Spleen (tissue), 11 donors: ENCODE measurements around the gene FNBP1. TPM values are rescaled to one million over a fixed set of nuclear protein-coding genes. Genes with fewer than 3 reads are reported as not detected.

Experiments used
- DNase-seq: peaks from one replicate; pipeline ENCODE4 v3.0.0-alpha.2; 2020
- H3K27ac ChIP-seq, 8 donors: fragments of 200-600 bp; sonication (generic) in 7 of 8; 1 replicate in 4 of 8; 2 replicates in 4 of 8; pipeline versions ENCODE4 v1.5.0 to v1.8.0; 2016 to 2021; ENCODE audit warnings: inconsistent platforms in 4 of 8, mild to moderate bottlenecking in 4 of 8, moderate library complexity in 1 of 8
- H3K27me3 ChIP-seq, 7 donors: fragments of 200-600 bp; sonication (generic) in 6 of 7; replicated peaks in 1 of 7; 1 replicate in 4 of 7; 2 replicates in 3 of 7; pipeline versions ENCODE4 v1.5.0 to v1.8.0; 2016 to 2021; ENCODE audit warnings: inconsistent platforms in 3 of 7, mild to moderate bottlenecking in 1 of 7
- H3K36me3 ChIP-seq, 6 donors: fragments of 200-600 bp; sonication (generic) in 5 of 6; 1 replicate in 4 of 6; 2 replicates in 2 of 6; pipeline versions ENCODE4 v1.5.0 to v1.8.0; 2016 to 2021; ENCODE audit warnings: inconsistent platforms in 2 of 6
- H3K4me1 ChIP-seq, 6 donors: fragments of 200-600 bp; sonication (generic) in 5 of 6; 1 replicate in 3 of 6; 2 replicates in 3 of 6; pipeline versions ENCODE4 v1.5.0 to v1.8.0; 2016 to 2021; ENCODE audit warnings: inconsistent platforms in 3 of 6
- H3K4me3 ChIP-seq, 8 donors: fragments of 200-600 bp; sonication (generic) in 7 of 8; 1 replicate in 4 of 8; 2 replicates in 4 of 8; pipeline versions ENCODE4 v1.5.0 to v1.8.0; 2016 to 2021; ENCODE audit warnings: inconsistent platforms in 4 of 8, mild to moderate bottlenecking in 4 of 8, moderate library complexity in 2 of 8
- H3K9me3 ChIP-seq, 8 donors: fragments of 200-600 bp; sonication (generic) in 7 of 8; 1 replicate in 4 of 8; 2 replicates in 4 of 8; pipeline versions ENCODE4 v1.5.0 to v1.8.0; 2016 to 2021; ENCODE audit warnings: inconsistent platforms in 4 of 8
- POLR2A ChIP-seq, 3 donors: fragments of 450-650 bp; IDR thresholded peaks; one replicate each; pipeline ENCODE4 v1.5.1; 2017; ENCODE audit warnings: antibody characterized with exemption in 3 of 3, mild to moderate bottlenecking in 1 of 3
- POLR2AphosphoS5 ChIP-seq, 3 donors: sonication (generic); formaldehyde crosslinking; IDR thresholded peaks; one replicate each; pipeline ENCODE4 v1.5.1; 2017; ENCODE audit warnings: antibody characterized with exemption in 3 of 3
- WGBS, 5 donors: extraction: QIAGEN DNeasy Blood & Tissue Kit in 3 of 5; methylation state at CpG; one replicate each; pipeline versions ENCODE4 v1.1.5 to v1.1.7; 2013 to 2018; 5-methylcytosine and 5-hydroxymethylcytosine counted together
- intact Hi-C: fragments of 100-400 bp; cut with DNase I; formaldehyde crosslinking; loops from one replicate; pipeline ENCODE4 v1.15.0; 2023; ENCODE audit warnings: low total_unique reads
- polyA plus RNA-seq, 3 donors: library from polyadenylated mRNA; stranded (reverse); fragments of 200-250 nt; gene quantifications; one replicate each; pipeline ENCODE4 v1.2.1, GENCODE V29; 2013
- total RNA-seq, 7 donors: library from RNA; depleted of rRNA in 3 of 7; stranded (reverse); fragments of >200 nt in 3 of 7; fragmentation: NEBNext Ultra II Directional in 4 of 7; extraction: Animal tissue kit (Norgen Biotek cat#: 25700) in 4 of 7; gene quantifications; one replicate each; pipeline versions ENCODE4 v1.1.0 to v1.2.1, GENCODE V29; 2016 to 2021
- TF ChIP-seq, protein P1 (sequence below), 11 experiments: fragments of 200-600 bp in 7 of 11; fragments of 450-650 bp in 4 of 11; sonication (generic) in 4 of 11; IDR thresholded peaks in 8 of 11; conservative IDR thresholded peaks in 3 of 11; 1 replicate in 7 of 11; 2 replicates in 4 of 11; pipeline versions ENCODE4 v1.4.0 to v1.8.0; 2016 to 2021; ENCODE audit warnings: antibody characterized with exemption in 11 of 11, inconsistent platforms in 4 of 11, mild to moderate bottlenecking in 1 of 11
- donor health status: healthy with polysubstance abuse.
- donor health status: DM: no; HTN: no; CAD: no; lungs with moderate emphysema.
- donor health status: DM: no; HTN: no; CAD: no.
- donor health status: Bipolar disorder and iron deficiency.
- donor health status: healthy.
- donor health status: DM: no; HTN: no; CAD: no.
- donor health status: DM: yes; HTN: yes; CAD: no.

The FNBP1 gene
- total and polyA plus RNA-seq, 10 donors: 40.6 to 156 (median 146) TPM

DNA sequence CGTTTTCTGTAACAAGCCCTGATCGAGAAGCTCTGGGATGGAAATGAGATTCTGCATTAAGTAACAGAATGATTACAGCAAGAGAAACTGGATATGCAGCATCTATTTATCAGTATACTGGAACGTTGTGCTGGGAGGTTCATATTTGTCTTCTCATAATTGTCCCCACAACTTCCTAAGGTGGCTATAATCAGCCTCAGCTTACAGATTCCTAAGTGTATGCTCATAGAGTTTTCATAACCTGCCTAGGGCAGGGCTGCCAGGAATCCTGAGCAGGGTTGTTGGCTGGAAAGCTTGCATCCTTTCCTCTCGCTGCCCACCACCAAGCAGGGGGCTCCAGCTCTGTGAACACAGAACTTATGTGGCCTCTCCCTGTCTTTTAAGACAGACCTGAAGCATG is 70.2 kb downstream of the FNBP1 start:
- intact Hi-C loops: no loop called here
- Histone ChIP-seq H3K27me3 (no peaks in the 10 kb centered on the region), H3K36me3 (peaks cover 0 to 91% (median 59%) of the 10 kb centered on the region in 6 donors), H3K27ac (no peak overlapping the region), H3K4me3 (no peak overlapping the region), H3K9me3 (no peaks in the 10 kb centered on the region), H3K4me1 (peaks cover 0 to 35% (median 11%) of the 10 kb centered on the region in 6 donors)
- 93 to 97% (median 95%) methylated on average over 4 of the region's 4 CpGs for WGBS, 5 donors
- DNase-seq: no peak
- TF ChIP-seq POLR2A (IDR thresholded peaks at IDR 0.05): no peak
- TF ChIP-seq POLR2AphosphoS5 (IDR thresholded peaks at IDR 0.05): no peak
- TF ChIP-seq, protein P1, sequence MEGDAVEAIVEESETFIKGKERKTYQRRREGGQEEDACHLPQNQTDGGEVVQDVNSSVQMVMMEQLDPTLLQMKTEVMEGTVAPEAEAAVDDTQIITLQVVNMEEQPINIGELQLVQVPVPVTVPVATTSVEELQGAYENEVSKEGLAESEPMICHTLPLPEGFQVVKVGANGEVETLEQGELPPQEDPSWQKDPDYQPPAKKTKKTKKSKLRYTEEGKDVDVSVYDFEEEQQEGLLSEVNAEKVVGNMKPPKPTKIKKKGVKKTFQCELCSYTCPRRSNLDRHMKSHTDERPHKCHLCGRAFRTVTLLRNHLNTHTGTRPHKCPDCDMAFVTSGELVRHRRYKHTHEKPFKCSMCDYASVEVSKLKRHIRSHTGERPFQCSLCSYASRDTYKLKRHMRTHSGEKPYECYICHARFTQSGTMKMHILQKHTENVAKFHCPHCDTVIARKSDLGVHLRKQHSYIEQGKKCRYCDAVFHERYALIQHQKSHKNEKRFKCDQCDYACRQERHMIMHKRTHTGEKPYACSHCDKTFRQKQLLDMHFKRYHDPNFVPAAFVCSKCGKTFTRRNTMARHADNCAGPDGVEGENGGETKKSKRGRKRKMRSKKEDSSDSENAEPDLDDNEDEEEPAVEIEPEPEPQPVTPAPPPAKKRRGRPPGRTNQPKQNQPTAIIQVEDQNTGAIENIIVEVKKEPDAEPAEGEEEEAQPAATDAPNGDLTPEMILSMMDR (IDR thresholded peaks at IDR 0.05 in 8 of 11, conservative IDR thresholded peaks at IDR 0.05 in 3 of 11): no peak

DNA sequence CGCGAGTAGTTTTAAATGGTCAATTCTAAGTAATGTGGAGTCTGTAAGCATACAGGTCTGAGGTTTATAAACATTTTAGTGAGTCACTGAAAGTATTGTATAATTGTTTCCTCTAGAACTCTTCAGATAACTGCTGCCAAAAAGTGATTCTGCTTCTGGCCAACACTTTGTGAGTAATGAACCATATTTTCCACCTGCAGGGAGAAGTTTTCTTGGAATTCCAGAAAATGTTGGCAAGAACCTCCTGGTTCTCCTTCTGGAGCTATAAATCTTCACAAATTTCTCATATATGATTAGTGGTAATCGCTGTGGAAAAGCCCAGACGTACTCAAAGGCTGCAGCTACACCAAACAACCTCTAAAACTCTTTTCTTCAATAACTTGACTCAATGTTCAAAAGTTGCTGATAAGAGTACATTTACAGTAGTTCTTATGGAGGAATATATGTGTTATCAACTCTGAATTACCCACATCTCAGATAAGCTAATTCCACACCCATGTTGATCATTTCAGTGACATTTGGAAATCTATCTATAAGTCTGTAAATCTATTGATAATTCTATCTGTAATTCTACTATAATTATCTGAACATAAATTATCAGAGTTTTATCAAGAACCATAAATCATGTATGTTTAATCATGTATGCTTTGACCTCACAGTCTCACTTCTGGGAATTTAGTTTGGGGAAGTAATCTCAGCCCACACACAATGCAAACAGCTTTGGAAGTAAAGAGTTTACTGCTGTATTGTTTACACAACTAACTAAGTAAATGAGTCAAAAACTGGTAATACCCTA is 74.1 kb downstream of the FNBP1 start:
- 75 to 81% (median 76%) methylated on average over 4 of the region's 4 CpGs for WGBS, 5 donors
- TF ChIP-seq, protein P1 (IDR thresholded peaks at IDR 0.05 in 8 of 11, conservative IDR thresholded peaks at IDR 0.05 in 3 of 11): no peak
- TF ChIP-seq POLR2A (IDR thresholded peaks at IDR 0.05) (no peak), POLR2AphosphoS5 (IDR thresholded peaks at IDR 0.05) (no peak)
- no peak for DNase-seq
- Histone ChIP-seq H3K27me3 (no peaks in the 10 kb centered on the region), H3K4me1 (peaks cover 7 to 71% (median 31%) of the 10 kb centered on the region in 6 donors), H3K27ac (peak overlapping the region in 6 of 8 donors; percentile 3 to 54 (median 38)), H3K9me3 (no peaks in the 10 kb centered on the region), H3K36me3 (peaks cover 0 to 78% (median 25%) of the 10 kb centered on the region in 6 donors), H3K4me3 (no peak overlapping the region)
- intact Hi-C loops: loop anchor here (10.0 kb wide), 1 partner anchor 84 kb away; no protein-coding TSS in a partner anchor

- no peak for DNase-seq
- H3K4me3 ChIP-seq: no peak overlapping the region
- TF ChIP-seq, protein P1 (IDR thresholded peaks at IDR 0.05 in 8 of 11, conservative IDR thresholded peaks at IDR 0.05 in 3 of 11): no peak
- no peak for TF ChIP-seq POLR2AphosphoS5 (IDR thresholded peaks at IDR 0.05)
- no peak for TF ChIP-seq POLR2A (IDR thresholded peaks at IDR 0.05)
- H3K4me1 ChIP-seq: peaks cover 22 to 95% (median 56%) of the 10 kb centered on the region in 6 donors
- no peaks in the 10 kb centered on the region for H3K9me3 ChIP-seq
- peak overlapping the region; percentile 6 to 96 (median 94) for H3K27ac ChIP-seq
- intact Hi-C loops: loop anchor here (10.0 kb wide), 1 partner anchor 80 kb away; no protein-coding TSS in a partner anchor
- no peaks in the 10 kb centered on the region for H3K27me3 ChIP-seq
- 82 to 88% (median 83%) methylated on average over 21 of the region's 21 CpGs for WGBS, 5 donors
- peaks cover 0 to 52% (median 2%) of the 10 kb centered on the region in 6 donors for H3K36me3 ChIP-seq
These were observed 77.9 kb downstream of the FNBP1 start for GRCh38 chr9:129964901-129965734.
